ENCODE measurements around the gene CYSTM1. TPM values are rescaled to one million over a fixed set of nuclear protein-coding genes. Genes with fewer than 3 reads are reported as not detected.

Gene CYSTM1
- total and polyA plus RNA-seq, 2 of the 8 experiments (the other 6 are each of a cell fraction or from before 2014, with no cell fraction given) = 25.0 to 47.8 TPM

GRCh38 chr5:140208065-140208464, 33.1 kb downstream of the CYSTM1 start:
- no peak overlapping the region for H3K56ac ChIP-seq (replicated peaks; ENCODE audit: insufficient read length, low read depth, low read length)
- no peaks in the 10 kb centered on the region for H3K9me3 ChIP-seq (ENCODE audit: insufficient read depth in 2 of 2, low read depth in 1 of 2, low read length in 1 of 2)
- no peak overlapping the region for H3K27ac ChIP-seq (ENCODE audit: low read depth, low read length)
- no peak overlapping the region for H4K91ac ChIP-seq (replicated peaks; ENCODE audit: insufficient read length, low read length)
- H3K79me2 ChIP-seq (ENCODE audit: control insufficient read depth in 1 of 2, insufficient read depth in 2 of 2, low read length in 2 of 2) = no peaks in the 10 kb centered on the region
- no peak overlapping the region for H2AK5ac ChIP-seq (ENCODE audit: low read depth, low read length)
- H4K20me1 ChIP-seq (replicated peaks in 1 of 2; ENCODE audit: control insufficient read depth in 1 of 2, insufficient read depth in 2 of 2, low read length in 2 of 2) = no peaks in the 10 kb centered on the region
- no peak overlapping the region for H3K4me3 ChIP-seq (ENCODE audit: extremely low read depth in 1 of 4, insufficient read depth in 2 of 4, low read depth in 3 of 4, low read length in 4 of 4)
- no peak overlapping the region for H3K23ac ChIP-seq (ENCODE audit: insufficient read length)
- no peaks in the 10 kb centered on the region for H3K79me1 ChIP-seq (ENCODE audit: low read depth, low read length)
- H2AFZ ChIP-seq (ENCODE audit: low read length) = no peak overlapping the region
- FAIRE-seq (no peak), DNase-seq (ENCODE audit: low read depth in 1 of 2, low spot score in 2 of 2) (no peak)
- no peak overlapping the region for H2BK15ac ChIP-seq (ENCODE audit: low read length)
- H3K18ac ChIP-seq (ENCODE audit: extremely low read depth, low read length) = no peak overlapping the region
- ChIA-PET POLR2A (ENCODE audit: partially characterized antibody) (no interaction called here), CTCF (ENCODE audit: partially characterized antibody) (interaction anchor here (2.1 kb wide), 1 partner anchor 36 kb away, joined by 4 read pairs; no protein-coding TSS in a partner anchor)
- H2BK120ac ChIP-seq (replicated peaks; ENCODE audit: low read depth, low read length) = no peak overlapping the region
- no peak overlapping the region for H4K8ac ChIP-seq (ENCODE audit: extremely low read depth, insufficient read depth, low read length)
- no peak overlapping the region for H2BK20ac ChIP-seq (ENCODE audit: low read length)
- no peak overlapping the region for H3K9ac ChIP-seq (replicated peaks in 1 of 4; ENCODE audit: extremely low read depth in 1 of 4, low read depth in 3 of 4, low read length in 3 of 4)
- H3K36me3 ChIP-seq (ENCODE audit: control insufficient read depth in 2 of 4, insufficient read depth in 4 of 4, low read length in 3 of 4) = no peaks in the 10 kb centered on the region
- no peak for TF ChIP-seq SP1 (IDR thresholded peaks at IDR 0.05; ENCODE audit: low read depth, low read length)
- no peak overlapping the region for H2BK12ac ChIP-seq (ENCODE audit: low read depth, low read length)
- no peak overlapping the region for H3K4ac ChIP-seq (replicated peaks; ENCODE audit: insufficient read length, low read depth, low read length)
- no peak overlapping the region for H2BK5ac ChIP-seq (ENCODE audit: low read depth, low read length)
- H4K5ac ChIP-seq (ENCODE audit: insufficient read length, low read depth, low read length) = no peak overlapping the region
- H3K4me1 ChIP-seq (replicated peaks in 1 of 4; ENCODE audit: control insufficient read depth in 3 of 4, insufficient read depth in 4 of 4, low read length in 3 of 4) = peaks cover 0 to 5% (median 4%) of the 10 kb centered on the region in 4 experiments; a peak in 5 of 7 replicates
- H3K4me2 ChIP-seq (ENCODE audit: insufficient read depth in 1 of 2, low read depth in 2 of 2, low read length in 2 of 2) = no peak overlapping the region
- no peaks in the 10 kb centered on the region for H3K23me2 ChIP-seq (ENCODE audit: low read depth, low read length)
- H3K14ac ChIP-seq (ENCODE audit: insufficient read length) = no peak overlapping the region
- H3K27me3 ChIP-seq (replicated peaks in 1 of 4; ENCODE audit: control insufficient read depth in 3 of 4, extremely low read depth in 1 of 4, insufficient read depth in 3 of 4, low read length in 3 of 4) = no peaks in the 10 kb centered on the region

Measured in H1 (cell line).